ENCODE measurements around the gene TEAD1. TPM values are rescaled to one million over a fixed set of nuclear protein-coding genes. Genes with fewer than 3 reads are reported as not detected.

Gene TEAD1
- total RNA-seq, 6 donors from 2014 or later, result 53.5 to 141 (median 80.2) TPM

DNA sequence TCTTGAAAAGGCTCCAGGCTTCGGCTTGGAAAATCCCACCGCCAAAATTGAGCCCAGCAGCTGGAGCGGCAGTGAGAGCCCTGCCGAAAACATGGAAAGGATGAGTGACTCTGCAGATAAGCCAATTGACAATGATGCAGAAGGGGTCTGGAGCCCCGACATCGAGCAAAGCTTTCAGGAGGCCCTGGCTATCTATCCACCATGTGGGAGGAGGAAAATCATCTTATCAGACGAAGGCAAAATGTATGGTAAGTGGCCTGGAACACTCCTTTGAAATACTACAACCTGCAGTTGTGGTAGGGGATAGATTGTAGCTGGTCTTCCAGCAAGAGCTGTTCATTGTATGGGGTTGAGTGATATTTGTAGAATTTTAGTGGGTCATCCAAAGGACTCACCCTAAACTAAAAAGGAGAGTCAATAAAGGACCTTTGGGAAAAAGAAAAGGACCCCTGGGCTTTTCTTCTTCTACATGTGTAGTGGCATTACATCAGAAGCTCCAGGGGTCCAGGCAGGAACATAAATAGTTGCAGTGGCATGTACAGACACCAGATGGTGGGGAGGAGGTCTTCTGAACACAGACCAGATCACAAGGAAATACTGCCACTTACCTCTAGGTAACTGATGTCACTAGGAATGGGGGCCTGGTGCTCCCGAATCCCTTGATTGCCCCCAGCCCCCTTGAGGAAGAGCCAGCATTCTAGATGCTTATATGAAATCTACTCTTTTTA, 90.1 kb downstream of the TEAD1 start:
- WGBS, 2 donors, result 89 to 92% methylated on average over 8 of the region's 8 CpGs
- TF ChIP-seq EP300 (IDR thresholded peaks at IDR 0.05), result no peak
- no peak for TF ChIP-seq POLR2AphosphoS5 (IDR thresholded peaks at IDR 0.05)
- TF ChIP-seq POLR2A (IDR thresholded peaks at IDR 0.05), result no peak
- no peak for TF ChIP-seq CTCF (IDR thresholded peaks at IDR 0.05)

DNA sequence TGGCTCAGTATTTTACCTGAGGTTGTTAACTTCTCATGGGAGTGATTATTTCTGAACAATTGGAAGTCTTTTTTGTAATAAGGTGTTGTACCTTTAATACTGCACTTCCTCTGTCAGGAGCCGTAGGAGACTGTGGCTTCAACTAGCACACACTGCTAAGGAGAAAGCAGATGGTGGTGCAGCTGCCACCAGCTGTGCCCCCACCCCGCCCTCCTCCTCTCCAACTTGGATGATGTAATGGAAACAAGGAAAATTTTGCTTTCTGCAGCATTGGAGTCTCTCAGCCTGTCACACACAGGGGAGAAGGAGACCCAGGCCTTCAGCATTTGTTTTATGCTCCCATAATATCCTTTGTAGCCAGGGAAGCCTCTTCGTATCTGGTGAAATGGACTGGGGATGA, 91.2 kb downstream of the TEAD1 start:
- TF ChIP-seq EP300 (IDR thresholded peaks at IDR 0.05) (no peak), POLR2AphosphoS5 (IDR thresholded peaks at IDR 0.05) (peak in 1 of 2 donors; percentile 39), POLR2A (IDR thresholded peaks at IDR 0.05) (no peak), CTCF (IDR thresholded peaks at IDR 0.05) (no peak)
- Histone ChIP-seq H3K9me3 (no peaks in the 10 kb centered on the region), H3K4me1 (peaks cover 8 to 19% (median 13%) of the 10 kb centered on the region in 4 donors), H3K4me3 (no peak overlapping the region), H3K27ac (peak overlapping the region in 2 of 4 donors; percentile 6 to 12), H3K36me3 (peaks cover 0 to 12% (median 4%) of the 10 kb centered on the region in 4 donors), H3K27me3 (no peaks in the 10 kb centered on the region)
- WGBS, 2 donors, result 60 to 62% methylated on average over 3 of the region's 3 CpGs
- ATAC-seq (ENCODE audit: low FRiP score in 2 of 2) (peak in 1 of 2 donors; percentile 57), DNase-seq (peak in 1 of 2 donors; percentile 75)

More for the DNA sequence above, 90.1 kb downstream of the TEAD1 start:
- no peaks in the 10 kb centered on the region for H3K9me3 ChIP-seq
- no peaks in the 10 kb centered on the region for H3K27me3 ChIP-seq
- DNase-seq, result no peak
- no peak overlapping the region for H3K4me3 ChIP-seq
- ATAC-seq (ENCODE audit: low FRiP score in 2 of 2), result no peak
- H3K27ac ChIP-seq, result peak overlapping the region in 1 of 4 donors; percentile 23
- peaks cover 0 to 12% (median 4%) of the 10 kb centered on the region in 4 donors for H3K36me3 ChIP-seq
- H3K4me1 ChIP-seq, result peaks cover 1 to 12% (median 5%) of the 10 kb centered on the region in 4 donors

DNA sequence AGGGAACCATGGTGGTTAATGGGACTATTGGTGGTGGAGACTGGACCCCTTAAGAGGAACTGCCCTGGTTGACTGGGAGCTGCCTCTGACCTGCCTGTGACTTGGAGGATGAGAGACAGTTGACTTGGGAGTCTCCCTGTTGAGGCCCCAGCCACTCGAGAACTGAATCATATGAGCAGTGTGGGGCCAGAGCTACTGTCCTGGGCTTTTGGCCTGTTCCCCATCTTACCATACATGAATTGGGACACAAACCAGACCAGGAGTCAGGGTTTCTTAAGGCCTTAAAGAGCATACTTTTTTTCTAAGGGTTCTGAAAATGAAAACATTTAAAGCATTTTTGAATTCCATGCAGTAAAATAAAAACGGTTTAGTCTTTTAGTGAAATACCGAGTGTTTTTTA, 92.8 kb downstream of the TEAD1 start:
- Histone ChIP-seq H3K36me3 (peaks cover 0 to 12% (median 4%) of the 10 kb centered on the region in 4 donors), H3K27ac (no peak overlapping the region), H3K4me3 (no peak overlapping the region), H3K9me3 (no peaks in the 10 kb centered on the region), H3K4me1 (peaks cover 8 to 19% (median 13%) of the 10 kb centered on the region in 4 donors), H3K27me3 (no peaks in the 10 kb centered on the region)
- TF ChIP-seq POLR2A (IDR thresholded peaks at IDR 0.05), result no peak
- no peak for TF ChIP-seq EP300 (IDR thresholded peaks at IDR 0.05)
- no peak for TF ChIP-seq CTCF (IDR thresholded peaks at IDR 0.05)
- no peak for TF ChIP-seq POLR2AphosphoS5 (IDR thresholded peaks at IDR 0.05)
- 84 to 87% methylated on average over 3 of the region's 3 CpGs for WGBS, 2 donors
- DNase-seq, result no peak
- no peak for ATAC-seq (ENCODE audit: low FRiP score in 2 of 2)

DNA sequence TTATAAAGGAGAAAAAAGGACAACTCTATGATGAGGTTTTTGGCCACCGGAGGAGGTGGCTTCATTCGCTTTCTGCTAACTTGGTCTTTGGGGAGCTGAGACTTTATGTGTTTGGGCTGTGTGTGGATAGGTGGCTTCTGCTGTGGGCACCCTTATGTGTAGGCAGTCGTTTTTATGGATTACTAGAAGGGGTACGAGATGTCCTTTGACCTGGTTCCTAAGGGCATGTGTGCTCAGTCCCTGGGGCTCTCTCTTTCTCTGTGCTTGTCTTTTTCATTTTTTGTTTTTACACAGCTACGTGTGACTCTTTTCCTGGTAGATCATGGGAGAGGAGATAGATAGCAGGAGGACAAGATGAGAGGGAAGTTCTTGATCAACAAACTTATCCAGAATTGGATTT, 93.4 kb downstream of the TEAD1 start:
- Histone ChIP-seq H3K27ac (no peak overlapping the region), H3K4me1 (peaks cover 8 to 19% (median 13%) of the 10 kb centered on the region in 4 donors), H3K9me3 (no peaks in the 10 kb centered on the region), H3K4me3 (no peak overlapping the region), H3K36me3 (peaks cover 0 to 12% (median 4%) of the 10 kb centered on the region in 4 donors), H3K27me3 (no peaks in the 10 kb centered on the region)
- 79 to 86% methylated on average over 5 of the region's 5 CpGs for WGBS, 2 donors
- ATAC-seq (ENCODE audit: low FRiP score in 2 of 2) (no peak), DNase-seq (no peak)
- TF ChIP-seq POLR2AphosphoS5 (IDR thresholded peaks at IDR 0.05), result no peak
- TF ChIP-seq EP300 (IDR thresholded peaks at IDR 0.05), result no peak
- no peak for TF ChIP-seq POLR2A (IDR thresholded peaks at IDR 0.05)
- TF ChIP-seq CTCF (IDR thresholded peaks at IDR 0.05), result no peak
